ENCODE results near the gene SLC9A1.

SLC9A1 gene

GRCh38 chr1:27106561-27107323 lies 48.2 kb downstream of the SLC9A1 start:
- H3K27ac ChIP-seq (ENCODE audit: low read depth, low read length): no peak overlapping the region
- no peaks in the 10 kb centered on the region for H3K4me1 ChIP-seq (ENCODE audit: control insufficient read depth, insufficient read depth, low read length)
- H3K4me3 ChIP-seq (ENCODE audit: low read length): no peak overlapping the region
- H3K27me3 ChIP-seq (ENCODE audit: control insufficient read depth, insufficient read depth, low read length): no peaks in the 10 kb centered on the region
- no peak overlapping the region for H3K9ac ChIP-seq (ENCODE audit: low read length)
- peaks cover 8% of the 10 kb centered on the region for H3K36me3 ChIP-seq (ENCODE audit: control insufficient read depth, insufficient read depth, low read length)

- Histone ChIP-seq H3K4me3 (ENCODE audit: low read length) (no peak overlapping the region), H3K27ac (ENCODE audit: low read depth, low read length) (no peak overlapping the region), H3K27me3 (ENCODE audit: control insufficient read depth, insufficient read depth, low read length) (no peaks in the 10 kb centered on the region), H3K9ac (ENCODE audit: low read length) (no peak overlapping the region), H3K36me3 (ENCODE audit: control insufficient read depth, insufficient read depth, low read length) (peaks cover 8% of the 10 kb centered on the region), H3K4me1 (ENCODE audit: control insufficient read depth, insufficient read depth, low read length) (no peaks in the 10 kb centered on the region)
Measured at GRCh38 chr1:27105018-27105417, 49.9 kb downstream of the SLC9A1 start.

GRCh38 chr1:27103498-27103897 lies 51.4 kb downstream of the SLC9A1 start:
- H3K4me3 ChIP-seq (ENCODE audit: low read length): no peak overlapping the region
- no peak overlapping the region for H3K27ac ChIP-seq (ENCODE audit: low read depth, low read length)
- peaks cover 10% of the 10 kb centered on the region for H3K4me1 ChIP-seq (ENCODE audit: control insufficient read depth, insufficient read depth, low read length)
- H3K9ac ChIP-seq (ENCODE audit: low read length): no peak overlapping the region
- peaks cover 8% of the 10 kb centered on the region for H3K36me3 ChIP-seq (ENCODE audit: control insufficient read depth, insufficient read depth, low read length)
- no peaks in the 10 kb centered on the region for H3K27me3 ChIP-seq (ENCODE audit: control insufficient read depth, insufficient read depth, low read length)

- Histone ChIP-seq H3K4me1 (ENCODE audit: control insufficient read depth, insufficient read depth, low read length) (peaks cover 13% of the 10 kb centered on the region), H3K9ac (ENCODE audit: low read length) (no peak overlapping the region), H3K27me3 (ENCODE audit: control insufficient read depth, insufficient read depth, low read length) (no peaks in the 10 kb centered on the region), H3K4me3 (ENCODE audit: low read length) (no peak overlapping the region), H3K27ac (ENCODE audit: low read depth, low read length) (no peak overlapping the region), H3K36me3 (ENCODE audit: control insufficient read depth, insufficient read depth, low read length) (peaks cover 8% of the 10 kb centered on the region)
Measured at GRCh38 chr1:27102707-27103468, 52.0 kb downstream of the SLC9A1 start.

- H3K4me1 ChIP-seq (ENCODE audit: control insufficient read depth, insufficient read depth, low read length): peaks cover 13% of the 10 kb centered on the region
- H3K36me3 ChIP-seq (ENCODE audit: control insufficient read depth, insufficient read depth, low read length): peaks cover 8% of the 10 kb centered on the region
- no peaks in the 10 kb centered on the region for H3K27me3 ChIP-seq (ENCODE audit: control insufficient read depth, insufficient read depth, low read length)
- H3K27ac ChIP-seq (ENCODE audit: low read depth, low read length): no peak overlapping the region
- H3K9ac ChIP-seq (ENCODE audit: low read length): no peak overlapping the region
- no peak overlapping the region for H3K4me3 ChIP-seq (ENCODE audit: low read length)
Measured at GRCh38 chr1:27102134-27102706, 52.7 kb downstream of the SLC9A1 start.

- Histone ChIP-seq H3K27ac (ENCODE audit: low read depth, low read length) (no peak overlapping the region), H3K36me3 (ENCODE audit: control insufficient read depth, insufficient read depth, low read length) (peaks cover 8% of the 10 kb centered on the region), H3K4me1 (ENCODE audit: control insufficient read depth, insufficient read depth, low read length) (peaks cover 13% of the 10 kb centered on the region), H3K4me3 (ENCODE audit: low read length) (no peak overlapping the region), H3K27me3 (ENCODE audit: control insufficient read depth, insufficient read depth, low read length) (no peaks in the 10 kb centered on the region), H3K9ac (ENCODE audit: low read length) (no peak overlapping the region)
Measured at GRCh38 chr1:27101696-27102095, 53.2 kb downstream of the SLC9A1 start.

- H3K4me3 ChIP-seq (ENCODE audit: low read length): no peak overlapping the region
- H3K36me3 ChIP-seq (ENCODE audit: control insufficient read depth, insufficient read depth, low read length): peaks cover 6% of the 10 kb centered on the region
- no peak overlapping the region for H3K27ac ChIP-seq (ENCODE audit: low read depth, low read length)
- H3K4me1 ChIP-seq (ENCODE audit: control insufficient read depth, insufficient read depth, low read length): peaks cover 13% of the 10 kb centered on the region
- no peak overlapping the region for H3K9ac ChIP-seq (ENCODE audit: low read length)
- H3K27me3 ChIP-seq (ENCODE audit: control insufficient read depth, insufficient read depth, low read length): no peaks in the 10 kb centered on the region
Measured at GRCh38 chr1:27101054-27101491, 53.9 kb downstream of the SLC9A1 start.

- no peaks in the 10 kb centered on the region for H3K27me3 ChIP-seq (ENCODE audit: control insufficient read depth, insufficient read depth, low read length)
- no peak overlapping the region for H3K9ac ChIP-seq (ENCODE audit: low read length)
- H3K27ac ChIP-seq (ENCODE audit: low read depth, low read length): peak overlapping the region; percentile 61
- peaks cover 13% of the 10 kb centered on the region for H3K4me1 ChIP-seq (ENCODE audit: control insufficient read depth, insufficient read depth, low read length)
- H3K4me3 ChIP-seq (ENCODE audit: low read length): no peak overlapping the region
- peaks cover 6% of the 10 kb centered on the region for H3K36me3 ChIP-seq (ENCODE audit: control insufficient read depth, insufficient read depth, low read length)
Measured at GRCh38 chr1:27100335-27101053, 54.4 kb downstream of the SLC9A1 start.

- Histone ChIP-seq H3K9ac (ENCODE audit: low read length) (no peak overlapping the region), H3K4me1 (ENCODE audit: control insufficient read depth, insufficient read depth, low read length) (peaks cover 13% of the 10 kb centered on the region), H3K36me3 (ENCODE audit: control insufficient read depth, insufficient read depth, low read length) (peaks cover 6% of the 10 kb centered on the region), H3K27me3 (ENCODE audit: control insufficient read depth, insufficient read depth, low read length) (no peaks in the 10 kb centered on the region), H3K4me3 (ENCODE audit: low read length) (peak overlapping the region; percentile 22), H3K27ac (ENCODE audit: low read depth, low read length) (peak overlapping the region; percentile 61)
Measured at GRCh38 chr1:27099587-27100334, 55.2 kb downstream of the SLC9A1 start.

- Histone ChIP-seq H3K27me3 (ENCODE audit: control insufficient read depth, insufficient read depth, low read length) (no peaks in the 10 kb centered on the region), H3K4me1 (ENCODE audit: control insufficient read depth, insufficient read depth, low read length) (peaks cover 13% of the 10 kb centered on the region), H3K9ac (ENCODE audit: low read length) (no peak overlapping the region), H3K36me3 (ENCODE audit: control insufficient read depth, insufficient read depth, low read length) (peaks cover 6% of the 10 kb centered on the region), H3K27ac (ENCODE audit: low read depth, low read length) (peak overlapping the region; percentile 61), H3K4me3 (ENCODE audit: low read length) (no peak overlapping the region)
Measured at GRCh38 chr1:27099135-27099586, 55.8 kb downstream of the SLC9A1 start.

GRCh38 chr1:27098431-27099134 lies 56.3 kb downstream of the SLC9A1 start:
- H3K27ac ChIP-seq (ENCODE audit: low read depth, low read length): peak overlapping the region; percentile 61
- H3K4me1 ChIP-seq (ENCODE audit: control insufficient read depth, insufficient read depth, low read length): peaks cover 13% of the 10 kb centered on the region
- peaks cover 6% of the 10 kb centered on the region for H3K36me3 ChIP-seq (ENCODE audit: control insufficient read depth, insufficient read depth, low read length)
- H3K9ac ChIP-seq (ENCODE audit: low read length): no peak overlapping the region
- H3K4me3 ChIP-seq (ENCODE audit: low read length): no peak overlapping the region
- no peaks in the 10 kb centered on the region for H3K27me3 ChIP-seq (ENCODE audit: control insufficient read depth, insufficient read depth, low read length)
